ENCODE measurements around the gene GGNBP2.
"Not testable (repeated sequence)": the region's sequence is repeated elsewhere in the genome, so short reads cannot be mapped to it uniquely, and the experiment has no call there.

GGNBP2 gene

GRCh38 chr17:36602924-36603384 is 58.2 kb downstream of the GGNBP2 start:
- no peak for ATAC-seq

- not testable (repeated sequence) for ATAC-seq
Measured at GRCh38 chr17:36605028-36605427, 60.3 kb downstream of the GGNBP2 start.

- ATAC-seq = no peak
Measured at GRCh38 chr17:36608280-36608679, 63.6 kb downstream of the GGNBP2 start.

- peak in 1 of 2 donors; percentile 7 for ATAC-seq
Measured at GRCh38 chr17:36608794-36609497, 64.2 kb downstream of the GGNBP2 start.

- no peak for ATAC-seq
Measured at GRCh38 chr17:36609498-36609862, 64.8 kb downstream of the GGNBP2 start.

GRCh38 chr17:36610474-36610873 is 65.8 kb downstream of the GGNBP2 start:
- no peak for ATAC-seq

GRCh38 chr17:36611345-36612072 is 66.8 kb downstream of the GGNBP2 start:
- no peak for ATAC-seq

GRCh38 chr17:36612323-36612722 is 67.6 kb downstream of the GGNBP2 start:
- ATAC-seq = no peak

- no peak for ATAC-seq
Measured at GRCh38 chr17:36613155-36613554, 68.4 kb downstream of the GGNBP2 start.

GRCh38 chr17:36614081-36614480 is 69.4 kb downstream of the GGNBP2 start:
- no peak for ATAC-seq

- ATAC-seq = no peak
Measured at GRCh38 chr17:36614933-36615332, 70.2 kb downstream of the GGNBP2 start.

- no peak for ATAC-seq
Measured at GRCh38 chr17:36616061-36617029, 71.6 kb downstream of the GGNBP2 start.

GRCh38 chr17:36617773-36618172 is 73.1 kb downstream of the GGNBP2 start:
- ATAC-seq = no peak

- ATAC-seq = no peak
Measured at GRCh38 chr17:36623281-36623680, 78.6 kb downstream of the GGNBP2 start.

- no peak for ATAC-seq
Measured at GRCh38 chr17:36625188-36625587, 80.5 kb downstream of the GGNBP2 start.

- ATAC-seq = no peak
Measured at GRCh38 chr17:36627101-36627500, 82.4 kb downstream of the GGNBP2 start.

GRCh38 chr17:36628576-36628975 is 83.9 kb downstream of the GGNBP2 start:
- no peak for ATAC-seq

GRCh38 chr17:36629252-36629847 is 84.6 kb downstream of the GGNBP2 start:
- peak; percentile 82 to 86 for ATAC-seq

- no peak for ATAC-seq
Measured at GRCh38 chr17:36629970-36630502, 85.3 kb downstream of the GGNBP2 start.

- ATAC-seq = no peak
Measured at GRCh38 chr17:36631022-36631421, 86.3 kb downstream of the GGNBP2 start.

- no peak for ATAC-seq
Measured at GRCh38 chr17:36632916-36633771, 88.4 kb downstream of the GGNBP2 start.

Data from activated CD4-positive, CD25-positive, alpha-beta regulatory T cell treated with anti-CD3 and anti-CD28 coated beads, Interleukin-2, amount 50 U/mL, for 24 hours (primary cell).